Osteocyte (in vitro differentiated cells): ENCODE data around the gene SLC12A3. TPM values are rescaled to one million over a fixed set of nuclear protein-coding genes. Genes with fewer than 3 reads are reported as not detected.

Source experiments
- DNase-seq: peaks from one replicate; pipeline ENCODE4 v3.0.0; 2021; ENCODE audit warnings: mixed read lengths; ENCODE audit not compliant: unreplicated experiment; ENCODE audit errors: extremely low spot score
- H3K27ac Mint-ChIP-seq: one replicate; pipeline ENCODE4 v1.8.0; 2021; ENCODE audit warnings: mild to moderate bottlenecking, mixed read lengths; ENCODE audit not compliant: unreplicated experiment
- H3K27me3 Mint-ChIP-seq: one replicate; pipeline ENCODE4 v1.8.0; 2021; ENCODE audit warnings: mixed read lengths; ENCODE audit not compliant: unreplicated experiment
- H3K36me3 Mint-ChIP-seq: one replicate; pipeline ENCODE4 v1.8.0; 2021; ENCODE audit warnings: mixed read lengths; ENCODE audit not compliant: unreplicated experiment
- H3K4me1 Mint-ChIP-seq: one replicate; pipeline ENCODE4 v1.8.0; 2021; ENCODE audit warnings: mixed read lengths; ENCODE audit not compliant: unreplicated experiment
- H3K4me3 Mint-ChIP-seq: one replicate; pipeline ENCODE4 v1.8.0; 2021; ENCODE audit warnings: mild to moderate bottlenecking, moderate library complexity, mixed read lengths; ENCODE audit not compliant: unreplicated experiment
- H3K9me3 Mint-ChIP-seq: one replicate; pipeline ENCODE4 v1.8.0; 2021; ENCODE audit warnings: mixed read lengths; ENCODE audit not compliant: unreplicated experiment
- CTCF ChIP-seq: fragments of 200-600 bp; sonication (generic); IDR thresholded peaks from 2 replicates; pipeline ENCODE4 v1.5.0; 2021; ENCODE audit warnings: antibody characterized with exemption, mild to moderate bottlenecking, moderate library complexity
- total RNA-seq: library from RNA; stranded (reverse); gene quantifications from 2 replicates; pipeline ENCODE4 v1.2.1, GENCODE V29; 2021

The SLC12A3 gene
- total RNA-seq, 1 donor from 2014 or later: not detected

GRCh38 chr16:56897026-56897799 is 32.2 kb downstream of the SLC12A3 start:
- no peak for DNase-seq
- H3K9me3 Mint-ChIP-seq: no peaks in the 10 kb centered on the region
- H3K4me3 Mint-ChIP-seq: no peak overlapping the region
- peaks cover 25% of the 10 kb centered on the region for H3K27me3 Mint-ChIP-seq
- H3K36me3 Mint-ChIP-seq: peaks cover 2% of the 10 kb centered on the region
- TF ChIP-seq CTCF: no peak
- H3K4me1 Mint-ChIP-seq: no peaks in the 10 kb centered on the region
- no peak overlapping the region for H3K27ac Mint-ChIP-seq

GRCh38 chr16:56898847-56899246 is 33.8 kb downstream of the SLC12A3 start:
- H3K36me3 Mint-ChIP-seq: peaks cover 2% of the 10 kb centered on the region
- no peak for TF ChIP-seq CTCF
- H3K9me3 Mint-ChIP-seq: no peaks in the 10 kb centered on the region
- H3K4me1 Mint-ChIP-seq: no peaks in the 10 kb centered on the region
- peaks cover 25% of the 10 kb centered on the region for H3K27me3 Mint-ChIP-seq
- DNase-seq: no peak
- no peak overlapping the region for H3K4me3 Mint-ChIP-seq
- no peak overlapping the region for H3K27ac Mint-ChIP-seq

- TF ChIP-seq CTCF: no peak
- DNase-seq: no peak
- Mint-ChIP-seq H3K27me3 (peaks cover 22% of the 10 kb centered on the region), H3K27ac (no peak overlapping the region), H3K4me1 (no peaks in the 10 kb centered on the region), H3K4me3 (no peak overlapping the region), H3K36me3 (peaks cover 2% of the 10 kb centered on the region), H3K9me3 (no peaks in the 10 kb centered on the region)
These were observed 38.9 kb downstream of the SLC12A3 start for GRCh38 chr16:56903866-56904265.

GRCh38 chr16:56907401-56907800 is 42.4 kb downstream of the SLC12A3 start:
- H3K4me1 Mint-ChIP-seq: peaks cover 13% of the 10 kb centered on the region
- H3K36me3 Mint-ChIP-seq: no peaks in the 10 kb centered on the region
- H3K27ac Mint-ChIP-seq: no peak overlapping the region
- H3K9me3 Mint-ChIP-seq: no peaks in the 10 kb centered on the region
- DNase-seq: no peak
- no peak for TF ChIP-seq CTCF
- H3K4me3 Mint-ChIP-seq: no peak overlapping the region
- H3K27me3 Mint-ChIP-seq: peaks cover 4% of the 10 kb centered on the region

DNA sequence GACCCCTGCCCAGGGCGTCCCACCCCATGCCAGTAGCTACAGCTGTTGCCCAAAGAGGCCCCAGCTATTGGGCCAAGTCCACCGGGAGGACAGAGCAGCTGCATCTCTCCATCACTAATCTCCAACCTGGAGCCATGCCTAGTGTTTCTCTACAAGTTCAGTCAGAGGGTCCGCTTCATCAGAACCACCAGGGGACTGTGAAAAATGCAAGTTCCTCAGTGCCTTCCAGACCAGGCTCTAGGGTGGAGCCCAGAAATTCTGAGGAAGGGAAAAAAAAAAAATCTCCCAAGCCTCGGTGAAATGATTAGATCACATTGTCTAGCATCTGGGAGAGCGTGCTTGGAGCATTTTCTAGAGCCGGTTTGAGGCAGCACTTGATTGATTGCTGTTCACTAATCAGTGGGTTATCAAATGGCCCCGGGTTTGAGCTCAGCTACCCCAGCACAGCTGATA is 44.5 kb downstream of the SLC12A3 start:
- H3K27ac Mint-ChIP-seq: no peak overlapping the region
- no peak for DNase-seq
- no peak for TF ChIP-seq CTCF
- peaks cover 8% of the 10 kb centered on the region for H3K27me3 Mint-ChIP-seq
- H3K9me3 Mint-ChIP-seq: no peaks in the 10 kb centered on the region
- no peaks in the 10 kb centered on the region for H3K36me3 Mint-ChIP-seq
- peaks cover 22% of the 10 kb centered on the region for H3K4me1 Mint-ChIP-seq
- H3K4me3 Mint-ChIP-seq: no peak overlapping the region
